Fibroblast of skin of left biceps (primary cell): ENCODE data around the gene H1-8.

ENCODE experiments used
- DNase-seq, 2 experiments: peaks; one replicate each; pipeline ENCODE4 v3.0.0-alpha.2; 2013; ENCODE audit warnings: low read depth in 2 of 2

The H1-8 gene

DNA sequence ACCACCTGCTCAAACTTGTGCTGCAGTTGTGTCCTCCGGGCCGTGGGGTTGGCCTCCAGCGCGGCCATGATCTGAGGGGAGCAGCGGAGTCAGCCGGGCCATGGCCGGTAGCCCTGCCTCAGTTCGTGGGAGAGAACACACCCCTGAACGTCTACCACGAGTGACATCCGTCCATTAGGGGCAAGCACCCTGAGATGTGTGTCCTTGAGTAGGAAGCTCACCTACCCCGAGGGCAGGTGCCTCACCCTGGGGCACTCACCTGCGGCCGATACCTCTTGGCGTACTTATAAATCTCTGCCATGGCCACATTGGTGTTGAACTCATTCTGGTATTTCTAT is 13.4 kb downstream of the H1-8 start:
- no peak for DNase-seq

DNA sequence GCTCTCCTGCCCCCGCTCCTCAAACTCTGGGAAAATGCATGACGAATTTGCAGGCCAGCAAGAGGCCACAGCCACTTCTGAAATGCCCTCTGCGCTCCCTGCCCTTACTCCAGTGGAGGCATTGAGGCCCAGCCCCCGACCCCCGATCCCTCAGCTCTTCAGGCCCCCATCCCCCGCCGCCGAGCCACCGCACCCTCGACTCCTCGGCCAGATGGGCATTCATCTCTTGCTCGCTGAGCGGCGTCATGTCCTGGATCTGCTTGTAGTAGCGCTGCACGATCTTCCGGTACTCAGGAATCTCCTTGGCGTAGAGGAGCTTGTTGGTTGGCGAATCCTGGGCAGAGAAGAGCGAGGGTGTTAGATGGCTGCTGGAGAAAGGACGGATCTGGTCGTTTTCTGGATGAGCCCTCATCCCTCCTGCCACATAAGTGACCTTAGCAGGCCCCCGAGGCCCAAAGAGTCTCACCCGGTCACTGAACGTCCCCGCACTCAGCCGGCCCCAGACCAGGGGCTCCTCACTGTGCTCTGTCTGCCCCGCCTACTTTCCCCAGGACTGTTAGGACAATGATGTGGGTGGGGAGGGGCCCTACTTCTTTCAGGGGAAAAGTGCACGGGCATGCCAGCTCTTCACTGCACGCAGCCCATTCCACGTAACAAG is 14.0 kb downstream of the H1-8 start:
- no peak for DNase-seq

DNA sequence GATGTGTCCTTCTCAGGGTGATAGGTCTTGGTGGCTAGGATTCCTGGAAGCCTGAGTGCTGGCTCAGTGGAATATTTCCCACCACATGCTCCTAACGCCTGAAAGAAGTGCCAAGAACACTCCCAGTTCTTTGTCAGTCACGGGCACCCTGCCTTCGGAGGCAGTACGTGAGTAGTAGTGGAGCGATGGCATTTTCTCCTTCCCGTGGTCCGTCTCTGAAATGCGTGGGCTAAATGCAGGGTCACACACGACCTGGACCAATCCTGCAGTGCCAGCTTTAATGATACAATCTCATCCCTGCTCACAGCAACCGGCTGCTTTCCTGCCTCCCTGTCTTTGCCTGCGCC is 14.5 kb downstream of the H1-8 start:
- DNase-seq: no peak

- DNase-seq: no peak
Measured at GRCh38 chr3:129558081-129558771, 15.3 kb downstream of the H1-8 start.

DNA sequence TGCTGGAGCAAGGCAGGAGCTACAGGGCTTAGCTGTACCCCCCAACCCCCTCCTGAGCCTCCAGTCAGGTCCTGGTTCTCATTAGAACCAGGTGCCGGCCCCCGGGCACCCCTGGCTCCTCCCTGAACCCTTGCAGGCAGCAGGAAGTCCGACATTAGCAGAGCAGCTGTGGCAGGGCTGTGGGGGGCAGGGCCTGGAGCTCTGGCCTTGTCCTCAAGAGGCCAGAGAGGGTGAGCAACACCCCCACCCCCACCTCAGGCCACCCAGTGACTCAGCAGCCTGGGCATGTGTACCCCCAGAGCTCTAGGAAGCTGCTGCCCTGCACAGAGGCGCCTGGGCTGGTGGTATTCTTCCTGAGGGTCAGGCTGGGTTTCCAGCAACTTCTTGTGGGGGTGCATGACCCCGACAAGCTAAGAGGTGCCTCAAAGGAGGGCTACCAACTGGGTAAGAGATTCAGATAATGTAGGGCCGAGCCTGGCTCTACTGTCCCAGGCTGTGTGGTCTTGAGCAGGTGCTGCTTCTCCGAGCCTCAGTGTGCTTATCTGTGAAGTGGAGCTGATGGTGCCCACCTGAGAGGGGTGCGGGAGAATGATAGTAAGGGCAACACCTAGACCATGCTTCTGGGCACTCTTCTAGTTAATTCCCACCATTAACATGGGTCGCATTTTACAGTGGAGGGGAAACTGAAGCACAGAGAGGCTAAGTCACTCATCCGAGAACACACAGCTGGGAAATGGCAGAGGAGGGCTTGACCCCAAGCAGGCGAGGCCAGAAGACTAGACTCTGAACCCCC is 16.0 kb downstream of the H1-8 start:
- no peak for DNase-seq

- DNase-seq: no peak
Measured at GRCh38 chr3:129559565-129560079, 16.6 kb downstream of the H1-8 start.

DNA sequence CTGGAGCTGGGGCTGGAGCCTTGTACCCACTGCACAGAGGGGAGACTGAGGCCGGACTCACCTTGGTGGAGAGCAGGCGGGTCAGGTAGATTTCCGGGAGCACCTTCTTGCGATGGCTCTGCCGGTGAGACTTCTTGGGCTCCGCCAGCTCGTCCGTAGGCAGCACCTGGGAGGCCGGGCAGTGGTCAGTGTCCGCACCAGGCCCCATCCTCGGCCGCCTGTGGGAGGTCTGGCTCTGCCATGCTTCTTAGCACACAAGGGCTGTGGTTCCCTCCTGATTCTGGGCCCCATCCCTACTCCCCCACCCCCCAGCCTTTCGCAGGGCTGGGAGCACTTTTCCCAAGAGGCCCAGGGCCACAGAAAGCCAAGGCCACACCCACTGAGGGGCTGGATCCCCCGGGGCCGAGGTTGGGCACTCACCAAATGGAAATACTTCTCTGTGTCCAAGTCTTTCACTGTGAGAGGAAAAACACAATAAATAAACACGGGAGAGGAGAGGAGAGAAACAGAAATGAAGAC is 17.4 kb downstream of the H1-8 start:
- no peak for DNase-seq

GRCh38 chr3:129560911-129561594 is 18.1 kb downstream of the H1-8 start:
- no peak for DNase-seq

DNA sequence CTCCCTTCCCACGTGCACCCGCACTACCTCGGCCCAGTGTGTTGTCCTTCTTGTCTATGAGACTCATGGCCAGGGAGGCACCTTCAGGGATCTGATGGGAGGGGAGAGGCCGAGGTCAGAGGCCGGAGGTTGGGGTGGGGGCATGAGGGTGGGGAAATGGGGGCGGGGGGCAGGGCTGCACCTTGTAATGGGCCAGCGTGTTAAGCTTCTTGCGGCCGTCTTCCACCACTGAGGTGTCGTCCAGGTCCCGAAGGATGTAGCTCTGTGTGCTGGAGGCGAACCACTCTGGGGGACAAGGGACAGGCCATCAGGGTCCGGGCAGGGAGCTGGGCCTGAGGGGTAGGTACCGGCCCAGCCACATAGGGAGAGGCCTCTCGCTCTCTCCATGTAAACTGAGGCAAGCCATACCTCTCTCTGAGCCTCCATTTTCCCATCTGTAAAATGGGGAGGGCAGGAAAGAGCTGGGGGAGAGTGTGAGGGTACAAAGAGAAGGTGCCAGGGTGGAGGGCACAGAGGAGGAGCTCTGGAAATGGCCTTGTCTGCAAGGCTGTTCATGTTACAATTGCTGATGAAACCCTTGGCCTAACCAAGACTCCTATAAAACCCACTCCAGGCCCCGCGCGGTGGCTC is 18.8 kb downstream of the H1-8 start:
- DNase-seq: no peak

DNA sequence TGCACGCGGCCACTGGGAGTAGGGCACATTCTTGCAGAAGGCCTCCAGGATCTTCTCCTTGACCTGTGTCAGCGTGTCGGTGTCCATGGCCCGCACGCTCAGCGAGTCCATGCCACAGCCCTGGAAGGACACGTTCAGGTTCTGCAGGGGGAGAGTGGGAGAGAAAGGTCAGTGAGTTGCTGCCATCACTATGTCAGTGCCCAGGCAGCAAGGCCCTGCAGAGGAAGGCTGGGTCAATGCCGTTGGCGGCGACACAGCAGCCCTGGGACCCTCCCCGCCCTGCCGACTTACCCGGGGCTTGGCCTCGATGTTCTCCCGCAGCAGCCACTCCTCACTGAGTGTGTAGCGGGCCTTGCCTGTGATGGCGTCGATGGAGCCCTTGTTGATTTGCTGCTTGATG is 19.8 kb downstream of the H1-8 start:
- no peak for DNase-seq

DNA sequence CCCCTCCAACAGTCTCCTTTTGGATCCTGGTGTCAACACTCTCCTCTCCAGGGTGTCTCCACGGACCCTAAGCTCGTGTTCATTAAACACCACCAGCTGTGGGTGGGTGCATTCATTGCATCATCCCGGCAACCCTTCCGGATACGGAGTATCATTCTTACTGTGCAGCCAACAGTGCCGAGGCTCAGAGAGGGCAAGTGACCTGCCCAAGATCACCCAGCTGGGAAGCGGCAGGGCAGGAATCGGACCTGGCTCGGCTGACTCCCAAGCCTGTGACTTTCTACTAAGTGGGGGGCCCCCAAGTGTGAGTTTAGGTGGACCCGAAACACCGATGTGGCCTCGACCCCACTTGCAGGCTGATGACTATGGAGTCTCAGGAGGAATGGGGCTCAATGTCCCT is 20.4 kb downstream of the H1-8 start:
- no peak for DNase-seq

DNA sequence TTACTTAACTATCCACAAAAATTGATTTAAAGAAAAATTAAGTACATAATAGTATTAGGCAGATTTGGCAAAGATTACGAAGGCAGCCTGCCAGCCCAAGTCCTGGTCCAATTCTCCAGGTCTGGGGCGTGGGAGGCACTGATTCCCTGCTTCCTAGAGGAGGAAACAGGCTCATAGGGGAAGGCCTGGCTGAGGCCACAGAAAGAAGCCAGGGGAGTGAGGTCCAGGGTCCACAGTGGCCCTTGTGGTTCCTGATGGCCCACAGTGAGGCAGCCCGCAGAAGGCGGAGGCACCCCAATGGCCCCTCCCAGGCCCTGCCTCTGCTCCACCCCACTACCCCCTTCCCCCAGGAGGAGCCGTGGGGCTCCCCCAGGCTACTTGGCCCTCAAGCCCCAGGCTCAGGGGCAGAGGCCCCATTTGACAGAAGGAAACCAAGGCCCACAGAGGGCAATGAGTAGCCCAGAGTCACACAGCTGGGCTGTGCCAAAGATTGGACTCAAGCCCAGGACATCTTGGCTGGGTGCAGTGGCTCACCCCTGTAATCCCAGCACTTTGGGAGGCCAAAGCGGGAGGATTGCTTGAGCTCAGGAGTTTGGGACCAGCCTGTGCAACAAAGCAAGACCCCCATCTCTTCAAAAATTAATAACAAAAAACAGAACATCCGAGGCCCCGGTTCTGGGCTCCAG is 21.0 kb downstream of the H1-8 start:
- no peak for DNase-seq

DNA sequence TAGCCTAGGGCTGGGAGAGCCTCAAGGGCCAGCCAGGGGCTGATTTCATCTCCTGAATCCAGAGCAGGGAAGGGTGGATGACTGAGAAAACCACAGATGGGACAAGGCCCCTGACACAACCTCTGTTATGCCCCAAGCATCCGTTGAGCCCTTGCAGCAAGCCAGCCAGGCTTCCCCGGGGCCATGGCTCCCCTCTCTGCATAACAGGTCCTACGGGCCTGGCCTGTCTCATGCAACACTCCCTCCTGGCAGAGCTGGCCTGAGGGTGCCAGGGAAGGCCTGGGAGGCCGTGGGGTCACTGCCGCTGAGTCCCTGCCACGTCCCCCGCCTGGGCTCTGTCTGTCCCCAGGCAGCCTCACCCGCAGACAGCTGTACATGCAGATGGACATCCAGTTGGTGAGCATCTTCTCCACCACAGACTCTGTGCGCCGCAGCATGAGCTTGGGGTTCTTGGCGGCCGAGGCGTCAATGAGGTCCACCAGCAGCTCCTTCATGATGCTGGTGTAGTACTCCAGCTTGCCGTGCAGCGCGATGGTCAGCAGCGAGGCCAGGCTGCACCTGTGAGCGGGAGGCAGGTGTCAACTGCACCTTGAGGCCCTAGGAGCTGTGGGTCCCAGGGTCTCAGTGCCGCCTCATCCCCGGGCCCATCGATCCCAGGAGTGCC is 22.1 kb downstream of the H1-8 start:
- DNase-seq: no peak

GRCh38 chr3:129565902-129566301 is 22.9 kb downstream of the H1-8 start:
- no peak for DNase-seq

GRCh38 chr3:129567176-129567705 is 24.3 kb downstream of the H1-8 start:
- no peak for DNase-seq

DNA sequence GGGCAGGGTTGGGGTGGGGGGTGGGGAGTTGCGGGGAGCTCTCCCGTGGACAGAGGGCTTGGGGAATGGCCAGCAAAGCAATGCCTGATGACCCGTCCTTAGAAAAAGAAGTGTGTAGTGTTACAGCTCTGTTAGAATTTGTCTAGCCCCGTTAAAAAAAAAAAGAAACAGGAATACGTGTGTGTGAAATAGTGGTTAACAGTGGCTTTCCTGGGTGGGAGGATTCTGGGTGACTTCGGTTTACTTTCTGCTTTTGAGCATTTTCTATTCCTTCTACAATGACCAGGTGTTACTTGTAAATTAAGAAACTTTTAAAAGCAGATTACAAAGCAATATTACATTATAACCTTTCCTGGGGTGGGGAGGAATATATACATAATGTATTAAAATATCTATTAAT is 25.0 kb downstream of the H1-8 start:
- DNase-seq: no peak

GRCh38 chr3:129569856-129570255 is 26.9 kb downstream of the H1-8 start:
- DNase-seq: no peak

- no peak for DNase-seq
Measured at GRCh38 chr3:129571605-129572547, 28.9 kb downstream of the H1-8 start.

GRCh38 chr3:129572603-129573002 is 29.6 kb downstream of the H1-8 start:
- DNase-seq: no peak
